Measurements from ENCODE around the gene GALNT2. TPM values are rescaled to one million over a fixed set of nuclear protein-coding genes. Genes with fewer than 3 reads are reported as not detected.

The GALNT2 gene
- total and polyA plus RNA-seq, 10 of the 15 experiments (the other 5 are each of a cell fraction or from before 2014, with no cell fraction given), result 0.52 to 27.7 (median 16.3) TPM

DNA sequence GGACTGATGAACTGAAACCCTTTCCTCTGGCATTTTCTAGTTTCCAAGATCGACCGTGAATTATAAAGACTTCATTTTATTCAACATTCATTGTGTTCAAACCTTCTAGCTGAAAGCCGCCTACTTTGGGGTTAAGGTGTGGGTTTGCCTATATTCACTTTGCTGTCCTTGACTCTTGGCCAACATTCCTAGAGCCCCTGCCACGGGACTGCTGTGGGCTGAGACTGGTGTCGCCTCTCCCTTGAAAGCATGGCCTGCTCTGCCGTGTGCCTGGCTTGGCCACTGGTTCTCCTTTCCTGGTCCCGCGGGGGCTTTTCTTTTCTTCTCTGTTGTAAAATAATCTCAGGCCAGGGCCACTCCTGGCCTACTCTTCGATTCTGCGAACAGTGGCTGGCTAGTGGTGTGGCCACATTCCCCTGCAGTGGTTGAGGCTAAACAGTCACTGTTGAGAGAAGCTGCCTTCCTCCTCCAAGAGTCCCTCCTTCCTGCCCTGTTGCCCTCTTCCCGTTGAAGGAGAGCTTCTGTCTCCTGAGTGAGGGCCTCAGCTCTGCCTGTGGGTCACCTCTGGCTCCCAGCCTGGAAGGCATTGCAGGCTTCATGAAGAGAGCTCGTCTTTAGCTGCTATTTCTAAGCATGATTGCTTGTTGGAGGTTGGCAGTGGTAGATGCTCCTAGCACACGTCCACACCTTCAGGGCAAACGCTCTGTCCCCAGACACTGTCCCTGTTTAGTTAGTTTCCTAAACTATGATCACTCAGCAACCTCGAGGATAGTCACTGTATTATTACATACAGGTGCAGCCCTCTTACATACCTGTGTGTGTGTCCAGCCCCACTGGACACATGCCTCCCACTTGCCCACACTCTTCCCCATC lies 80.5 kb downstream of the GALNT2 start:
- Histone ChIP-seq H3K36me3 (ENCODE audit: control insufficient read depth in 2 of 2, insufficient read depth in 2 of 2, low read length in 1 of 2) (peaks cover 0 to 2% of the 10 kb centered on the region in 2 experiments; a peak in 1 of 4 replicates), H3K9me3 (replicated peaks; ENCODE audit: control insufficient read depth, insufficient read depth, low read length) (no peaks in the 10 kb centered on the region), H3K4me1 (ENCODE audit: control insufficient read depth, insufficient read depth, low read length) (peaks cover 40% of the 10 kb centered on the region), H3K9ac (ENCODE audit: control insufficient read depth, insufficient read depth, low read length) (no peak overlapping the region), H3K27me3 (replicated peaks in 1 of 2; ENCODE audit: control insufficient read depth in 2 of 2, insufficient read depth in 2 of 2, low read length in 1 of 2) (no peaks in the 10 kb centered on the region), H2AFZ (ENCODE audit: control insufficient read depth, low read depth, low read length) (no peak overlapping the region), H4K20me1 (ENCODE audit: control insufficient read depth, insufficient read depth) (no peaks in the 10 kb centered on the region), H3K4me3 (no peak overlapping the region), H3K79me2 (ENCODE audit: control insufficient read depth, insufficient read depth, low read length) (peaks cover 16% of the 10 kb centered on the region), H3K27ac (ENCODE audit: control insufficient read depth, insufficient read depth) (no peak overlapping the region), H3K4me2 (ENCODE audit: control insufficient read depth, insufficient read depth) (no peak overlapping the region)
- ATAC-seq, result no peak
- BruUV-seq (replicated peaks), result no TSS peak
- DNase-seq (ENCODE audit: low read depth, low spot score), result no peak
- in situ Hi-C loops (cut with MboI) (no loop called here), intact Hi-C loops (cut with micrococcal nuclease; ENCODE audit: unreplicated experiment) (no loop called here)
- ChIA-PET CTCF (interaction anchor here (0.6 to 2.8 kb wide), 5 partner anchors 11 to 24 kb away, joined by 3 to 18 read pairs (median 5); no protein-coding TSS in a partner anchor), POLR2A (interaction anchor here (0.6 to 2.0 kb wide), 6 partner anchors 13 to 97 kb away, joined by 3 to 8 read pairs (median 4); no protein-coding TSS in a partner anchor), SMC1A (ENCODE audit: uncharacterized antibody, unreplicated experiment) (interaction anchor here (1.0 to 4.3 kb wide), 8 partner anchors 14 to 37 kb away, joined by 3 to 25 read pairs (median 9); no protein-coding TSS in a partner anchor), RAD21 (ENCODE audit: unreplicated experiment) (interaction anchor here (0.5 to 3.9 kb wide), 7 partner anchors 14 to 43 kb away, joined by 3 to 20 read pairs (median 5); no protein-coding TSS in a partner anchor)
- TF ChIP-seq CHD2 (IDR thresholded peaks at IDR 0.05; ENCODE audit: borderline replicate concordance, low read depth, low read length) (no peak), CUX1 (IDR thresholded peaks at IDR 0.05; ENCODE audit: insufficient replicate concordance, low read depth, low read length) (no peak), ASH2L (IDR thresholded peaks at IDR 0.05; ENCODE audit: borderline replicate concordance, low read depth) (no peak), BHLHE40 (IDR thresholded peaks at IDR 0.05; ENCODE audit: borderline replicate concordance in 1 of 2, low read depth in 2 of 2, low read length in 1 of 2) (no peak), SUPT20H (IDR thresholded peaks at IDR 0.05; ENCODE audit: borderline replicate concordance, control insufficient read depth, low read depth, low read length) (no peak), PAX5 (IDR thresholded peaks at IDR 0.05; ENCODE audit: borderline replicate concordance, low read depth, low read length) (no peak)
- TF ChIP-seq, protein P1, sequence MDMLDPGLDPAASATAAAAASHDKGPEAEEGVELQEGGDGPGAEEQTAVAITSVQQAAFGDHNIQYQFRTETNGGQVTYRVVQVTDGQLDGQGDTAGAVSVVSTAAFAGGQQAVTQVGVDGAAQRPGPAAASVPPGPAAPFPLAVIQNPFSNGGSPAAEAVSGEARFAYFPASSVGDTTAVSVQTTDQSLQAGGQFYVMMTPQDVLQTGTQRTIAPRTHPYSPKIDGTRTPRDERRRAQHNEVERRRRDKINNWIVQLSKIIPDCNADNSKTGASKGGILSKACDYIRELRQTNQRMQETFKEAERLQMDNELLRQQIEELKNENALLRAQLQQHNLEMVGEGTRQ (IDR thresholded peaks at IDR 0.05; ENCODE audit: borderline replicate concordance, low read depth, low read length), result no peak
- WGBS (ENCODE audit: insufficient coverage, insufficient replicate concordance, low lambda C conversion rate, missing lambda C conversion rate), result 74% methylated on average over 13 of the region's 15 CpGs
- FAIRE-seq, result no peak
